ENCODE measurements around the gene NECAP2.
"Not testable (repeated sequence)": the region's sequence is repeated elsewhere in the genome, so short reads cannot be mapped to it uniquely, and the experiment has no call there.

The NECAP2 gene

DNA sequence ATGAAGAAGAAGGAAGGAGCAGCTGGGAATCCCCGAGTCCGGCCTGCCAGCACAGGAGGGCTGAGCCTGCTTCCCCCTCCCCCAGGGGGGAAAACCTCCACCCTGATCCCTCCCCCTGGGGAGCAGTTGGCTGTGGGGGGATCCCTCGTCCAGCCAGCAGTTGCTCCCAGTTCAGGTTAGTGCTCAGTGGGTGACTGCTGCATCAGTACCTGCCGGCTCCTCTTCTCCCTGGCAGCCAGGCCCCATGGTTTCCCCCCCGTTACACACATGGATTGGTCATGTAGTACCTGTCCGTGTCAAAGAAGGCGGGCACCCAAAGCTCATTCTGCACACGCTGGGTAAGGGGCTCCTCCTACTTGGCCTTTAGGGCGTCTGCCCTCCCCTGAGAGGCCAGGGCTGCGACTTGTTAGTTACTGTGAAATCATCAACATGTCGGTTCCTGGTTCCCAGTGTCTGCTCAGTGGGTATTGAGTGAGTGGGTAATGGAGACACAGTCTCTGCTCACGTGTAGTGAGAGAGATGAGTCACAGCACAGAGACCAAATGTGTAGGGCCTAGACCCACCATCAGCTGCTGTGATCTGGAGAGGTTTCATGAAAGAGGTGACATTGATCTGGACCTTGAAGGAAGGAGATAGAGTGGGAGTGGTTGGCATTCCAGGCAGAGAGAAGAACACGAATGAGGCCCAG is 11.5 kb downstream of the NECAP2 start:
- TF ChIP-seq RARB (CRISPR knock-in tag; IDR thresholded peaks at IDR 0.05), result no peak
- no peak for TF ChIP-seq ISL1 (CRISPR knock-in tag; IDR thresholded peaks at IDR 0.05)
- no peak for TF ChIP-seq PATZ1 (CRISPR knock-in tag; IDR thresholded peaks at IDR 0.05; ENCODE audit: borderline replicate concordance)
- no peak for TF ChIP-seq ZNF565 (CRISPR knock-in tag; conservative IDR thresholded peaks at IDR 0.05; ENCODE audit: low read depth)
- ATAC-seq, result no peak

DNA sequence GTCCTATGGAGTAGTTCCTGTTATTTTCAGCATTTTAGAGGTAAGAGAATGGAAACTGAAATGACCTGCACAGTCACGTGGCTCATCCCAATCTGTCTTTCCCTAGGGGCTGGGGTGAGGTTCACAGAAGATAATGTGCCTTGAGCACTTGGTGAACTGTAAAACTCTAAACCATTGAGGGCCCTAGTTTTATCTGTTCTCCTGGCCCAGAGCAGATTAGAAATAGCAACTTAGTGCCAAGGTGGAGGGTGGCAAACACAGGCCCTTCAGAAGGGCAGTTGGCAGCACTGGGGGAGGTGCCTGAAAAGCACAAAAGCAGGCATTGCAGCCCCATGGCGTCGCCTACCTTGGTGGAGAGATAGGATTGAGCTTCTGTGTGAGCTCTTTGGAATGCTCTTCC is 14.4 kb downstream of the NECAP2 start:
- ATAC-seq, result not testable (repeated sequence)

GRCh38 chr1:16456151-16456550 is 15.6 kb downstream of the NECAP2 start:
- not testable (repeated sequence) for ATAC-seq

DNA sequence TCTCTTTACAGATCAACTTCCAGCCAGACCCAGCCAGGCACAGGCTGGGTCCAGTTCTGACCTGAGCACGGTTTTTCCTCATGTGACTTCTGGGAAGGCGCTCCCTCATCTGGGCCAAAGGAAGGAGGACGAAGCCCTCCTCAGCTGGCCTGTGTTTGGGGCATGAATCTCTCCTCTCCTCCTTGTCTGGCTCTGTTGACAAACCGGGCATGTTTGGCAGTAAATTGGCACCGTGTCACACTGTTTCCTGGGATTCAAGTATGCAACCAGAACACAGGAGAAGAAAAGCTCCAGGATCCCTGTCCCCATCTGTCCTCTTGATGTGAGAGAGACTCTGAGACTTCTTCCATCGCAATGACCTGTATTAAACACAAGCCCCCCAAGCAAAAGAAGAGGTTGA is 18.3 kb downstream of the NECAP2 start:
- TF ChIP-seq TOX (CRISPR knock-in tag; IDR thresholded peaks at IDR 0.05; ENCODE audit: borderline replicate concordance) (no peak), ZNF70 (CRISPR knock-in tag; IDR thresholded peaks at IDR 0.05) (no peak), ZNF565 (CRISPR knock-in tag; conservative IDR thresholded peaks at IDR 0.05; ENCODE audit: low read depth) (no peak), ARNTL (CRISPR knock-in tag; IDR thresholded peaks at IDR 0.05; ENCODE audit: borderline replicate concordance, low read depth) (no peak), PATZ1 (CRISPR knock-in tag; IDR thresholded peaks at IDR 0.05; ENCODE audit: borderline replicate concordance) (no peak), PPARA (CRISPR knock-in tag; IDR thresholded peaks at IDR 0.05; ENCODE audit: borderline replicate concordance) (no peak), GLIS3 (CRISPR knock-in tag; IDR thresholded peaks at IDR 0.05) (no peak), SNAI2 (CRISPR knock-in tag; IDR thresholded peaks at IDR 0.05) (no peak), TCF4 (CRISPR knock-in tag; IDR thresholded peaks at IDR 0.05; ENCODE audit: borderline replicate concordance) (no peak), CREB5 (CRISPR knock-in tag; IDR thresholded peaks at IDR 0.05; ENCODE audit: low read depth) (no peak), OSR1 (CRISPR knock-in tag; IDR thresholded peaks at IDR 0.05) (no peak), CSDC2 (CRISPR knock-in tag; IDR thresholded peaks at IDR 0.05) (no peak), RARB (CRISPR knock-in tag; IDR thresholded peaks at IDR 0.05) (no peak), BACH2 (CRISPR knock-in tag; IDR thresholded peaks at IDR 0.05; ENCODE audit: borderline replicate concordance) (no peak), ZFP30 (CRISPR knock-in tag; IDR thresholded peaks at IDR 0.05) (no peak), ZNF8 (CRISPR knock-in tag; IDR thresholded peaks at IDR 0.05) (no peak), ESRRG (CRISPR knock-in tag; IDR thresholded peaks at IDR 0.05) (no peak)
- TF ChIP-seq, protein P1, sequence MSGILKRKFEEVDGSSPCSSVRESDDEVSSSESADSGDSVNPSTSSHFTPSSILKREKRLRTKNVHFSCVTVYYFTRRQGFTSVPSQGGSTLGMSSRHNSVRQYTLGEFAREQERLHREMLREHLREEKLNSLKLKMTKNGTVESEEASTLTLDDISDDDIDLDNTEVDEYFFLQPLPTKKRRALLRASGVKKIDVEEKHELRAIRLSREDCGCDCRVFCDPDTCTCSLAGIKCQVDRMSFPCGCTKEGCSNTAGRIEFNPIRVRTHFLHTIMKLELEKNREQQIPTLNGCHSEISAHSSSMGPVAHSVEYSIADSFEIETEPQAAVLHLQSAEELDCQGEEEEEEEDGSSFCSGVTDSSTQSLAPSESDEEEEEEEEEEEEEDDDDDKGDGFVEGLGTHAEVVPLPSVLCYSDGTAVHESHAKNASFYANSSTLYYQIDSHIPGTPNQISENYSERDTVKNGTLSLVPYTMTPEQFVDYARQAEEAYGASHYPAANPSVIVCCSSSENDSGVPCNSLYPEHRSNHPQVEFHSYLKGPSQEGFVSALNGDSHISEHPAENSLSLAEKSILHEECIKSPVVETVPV (CRISPR knock-in tag; IDR thresholded peaks at IDR 0.05), result no peak

GRCh38 chr1:16459352-16459925 is 18.9 kb downstream of the NECAP2 start:
- no peak for TF ChIP-seq CSDC2 (CRISPR knock-in tag; IDR thresholded peaks at IDR 0.05)
- TF ChIP-seq ESRRG (CRISPR knock-in tag; IDR thresholded peaks at IDR 0.05), result no peak
- no peak for TF ChIP-seq SNAI2 (CRISPR knock-in tag; IDR thresholded peaks at IDR 0.05)
- no peak for TF ChIP-seq ZNF70 (CRISPR knock-in tag; IDR thresholded peaks at IDR 0.05)
- no peak for TF ChIP-seq TCF4 (CRISPR knock-in tag; IDR thresholded peaks at IDR 0.05; ENCODE audit: borderline replicate concordance)
- TF ChIP-seq, protein P2, sequence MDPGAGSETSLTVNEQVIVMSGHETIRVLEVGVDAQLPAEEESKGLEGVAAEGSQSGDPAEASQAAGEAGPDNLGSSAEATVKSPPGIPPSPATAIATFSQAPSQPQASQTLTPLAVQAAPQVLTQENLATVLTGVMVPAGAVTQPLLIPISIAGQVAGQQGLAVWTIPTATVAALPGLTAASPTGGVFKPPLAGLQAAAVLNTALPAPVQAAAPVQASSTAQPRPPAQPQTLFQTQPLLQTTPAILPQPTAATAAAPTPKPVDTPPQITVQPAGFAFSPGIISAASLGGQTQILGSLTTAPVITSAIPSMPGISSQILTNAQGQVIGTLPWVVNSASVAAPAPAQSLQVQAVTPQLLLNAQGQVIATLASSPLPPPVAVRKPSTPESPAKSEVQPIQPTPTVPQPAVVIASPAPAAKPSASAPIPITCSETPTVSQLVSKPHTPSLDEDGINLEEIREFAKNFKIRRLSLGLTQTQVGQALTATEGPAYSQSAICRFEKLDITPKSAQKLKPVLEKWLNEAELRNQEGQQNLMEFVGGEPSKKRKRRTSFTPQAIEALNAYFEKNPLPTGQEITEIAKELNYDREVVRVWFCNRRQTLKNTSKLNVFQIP (CRISPR knock-in tag; IDR thresholded peaks at IDR 0.05; ENCODE audit: borderline replicate concordance, low read depth), result no peak
- no peak for TF ChIP-seq ZC3H10 (CRISPR knock-in tag; IDR thresholded peaks at IDR 0.05)
- TF ChIP-seq ZNF8 (CRISPR knock-in tag; IDR thresholded peaks at IDR 0.05), result no peak
- TF ChIP-seq PATZ1 (CRISPR knock-in tag; IDR thresholded peaks at IDR 0.05; ENCODE audit: borderline replicate concordance), result no peak
- no peak for TF ChIP-seq BACH2 (CRISPR knock-in tag; IDR thresholded peaks at IDR 0.05; ENCODE audit: borderline replicate concordance)
- no peak for ATAC-seq

More for the DNA sequence above, 18.3 kb downstream of the NECAP2 start:
- ATAC-seq, result no peak

Measured in SK-N-SH treated with all-trans-retinoic acid at 6 μM for 48 hours (cell line).